LNCAP (cell line): ENCODE data around the gene TRPM8.
A peak's percentile ranks its signal among the peaks of the same experiment; 100 is the strongest.

Experiments used
- TF ChIP-seq, protein P1 (sequence below): fragments of 450-650 bp; IDR thresholded peaks from 2 replicates; pipeline ENCODE4 v1.5.1; 2017; ENCODE audit warnings: mild to moderate bottlenecking

Gene TRPM8

DNA sequence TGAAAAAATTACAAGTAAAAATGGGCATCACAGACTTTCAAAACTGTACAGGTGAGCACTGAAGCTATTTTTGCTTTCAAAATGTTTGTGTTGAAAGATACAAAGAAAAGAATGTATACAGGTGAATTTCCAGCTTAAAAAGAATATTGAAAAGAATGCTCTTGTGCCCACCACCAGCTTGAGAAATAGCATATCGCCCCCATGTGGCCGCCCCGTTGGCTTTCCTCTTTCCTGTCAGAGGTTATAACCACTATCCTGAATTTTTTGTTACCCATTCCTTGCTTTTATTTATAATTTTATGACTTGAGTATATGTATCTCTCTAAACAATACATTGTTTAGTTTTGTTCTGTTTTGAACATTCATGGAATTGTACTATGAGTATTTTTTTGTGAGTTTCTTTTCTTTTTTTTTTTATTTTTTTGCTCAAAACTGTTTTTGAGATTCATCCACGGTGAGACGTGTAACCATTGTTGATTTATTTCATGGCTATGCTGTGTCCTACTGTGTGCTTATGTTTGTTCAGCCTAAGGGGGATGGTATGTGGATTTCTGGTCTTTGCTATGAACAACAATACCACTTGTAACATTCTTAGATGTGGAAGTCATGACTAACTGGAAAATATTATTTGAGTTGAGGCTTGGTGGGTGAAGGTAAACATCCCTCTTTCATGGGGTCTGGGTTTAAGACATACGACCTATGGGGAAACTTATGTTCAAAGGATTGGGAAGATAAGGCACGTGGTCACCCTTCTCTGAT is 11.6 kb downstream of the TRPM8 start:
- TF ChIP-seq, protein P1, sequence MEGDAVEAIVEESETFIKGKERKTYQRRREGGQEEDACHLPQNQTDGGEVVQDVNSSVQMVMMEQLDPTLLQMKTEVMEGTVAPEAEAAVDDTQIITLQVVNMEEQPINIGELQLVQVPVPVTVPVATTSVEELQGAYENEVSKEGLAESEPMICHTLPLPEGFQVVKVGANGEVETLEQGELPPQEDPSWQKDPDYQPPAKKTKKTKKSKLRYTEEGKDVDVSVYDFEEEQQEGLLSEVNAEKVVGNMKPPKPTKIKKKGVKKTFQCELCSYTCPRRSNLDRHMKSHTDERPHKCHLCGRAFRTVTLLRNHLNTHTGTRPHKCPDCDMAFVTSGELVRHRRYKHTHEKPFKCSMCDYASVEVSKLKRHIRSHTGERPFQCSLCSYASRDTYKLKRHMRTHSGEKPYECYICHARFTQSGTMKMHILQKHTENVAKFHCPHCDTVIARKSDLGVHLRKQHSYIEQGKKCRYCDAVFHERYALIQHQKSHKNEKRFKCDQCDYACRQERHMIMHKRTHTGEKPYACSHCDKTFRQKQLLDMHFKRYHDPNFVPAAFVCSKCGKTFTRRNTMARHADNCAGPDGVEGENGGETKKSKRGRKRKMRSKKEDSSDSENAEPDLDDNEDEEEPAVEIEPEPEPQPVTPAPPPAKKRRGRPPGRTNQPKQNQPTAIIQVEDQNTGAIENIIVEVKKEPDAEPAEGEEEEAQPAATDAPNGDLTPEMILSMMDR, result peak; percentile 72

DNA sequence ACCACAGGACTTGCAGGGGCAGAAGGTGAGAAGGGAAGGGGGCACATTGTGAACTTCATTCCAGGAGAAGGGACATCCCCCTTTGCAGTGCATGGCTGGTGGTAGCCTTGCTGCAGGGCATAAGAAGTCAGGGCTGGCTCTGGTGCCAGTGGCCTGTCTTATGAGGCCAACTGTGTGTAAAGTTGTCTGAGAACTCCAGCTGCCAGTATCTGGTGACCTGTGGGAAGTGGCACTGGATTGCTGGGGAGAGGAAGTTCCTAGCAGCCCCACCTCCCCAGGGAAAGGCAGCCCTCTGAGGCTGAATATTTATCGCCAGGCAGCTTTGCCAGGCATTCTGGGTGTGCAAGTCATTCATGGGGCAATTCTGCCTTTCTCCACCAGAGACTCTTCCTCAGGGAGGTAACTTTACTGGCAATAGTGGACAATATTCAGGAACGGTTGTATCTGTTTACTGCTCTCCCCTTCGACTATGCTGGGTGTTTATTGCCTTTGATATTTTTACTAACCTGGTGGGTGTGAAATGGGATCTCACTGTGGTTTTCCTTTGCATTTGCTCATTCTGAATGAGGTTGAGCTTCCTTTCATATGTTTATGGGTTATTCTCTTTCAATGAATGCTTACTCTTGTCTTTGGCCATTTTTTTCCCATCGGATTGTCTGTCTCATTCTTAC is 12.3 kb downstream of the TRPM8 start:
- TF ChIP-seq, protein P1, result no peak

DNA sequence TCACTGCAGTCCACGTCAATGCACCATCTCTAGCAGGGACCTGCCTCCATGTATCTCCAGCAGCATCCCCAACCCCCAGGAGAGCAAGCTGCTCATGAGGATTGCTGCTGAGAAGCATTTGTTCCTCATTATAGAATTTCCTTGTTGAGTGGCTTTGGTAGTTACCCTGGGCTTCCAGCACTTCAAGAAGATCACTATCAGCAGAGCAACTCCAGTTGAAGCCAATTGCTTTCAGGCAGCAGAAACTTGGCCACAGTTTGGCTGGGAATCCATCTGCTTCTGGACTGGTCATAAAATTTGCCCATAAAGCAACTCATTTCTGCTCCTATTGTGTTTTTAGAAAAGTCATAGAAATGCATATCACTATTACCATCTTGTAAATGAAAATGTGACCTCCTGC is 17.4 kb downstream of the TRPM8 start:
- TF ChIP-seq, protein P1, result no peak

DNA sequence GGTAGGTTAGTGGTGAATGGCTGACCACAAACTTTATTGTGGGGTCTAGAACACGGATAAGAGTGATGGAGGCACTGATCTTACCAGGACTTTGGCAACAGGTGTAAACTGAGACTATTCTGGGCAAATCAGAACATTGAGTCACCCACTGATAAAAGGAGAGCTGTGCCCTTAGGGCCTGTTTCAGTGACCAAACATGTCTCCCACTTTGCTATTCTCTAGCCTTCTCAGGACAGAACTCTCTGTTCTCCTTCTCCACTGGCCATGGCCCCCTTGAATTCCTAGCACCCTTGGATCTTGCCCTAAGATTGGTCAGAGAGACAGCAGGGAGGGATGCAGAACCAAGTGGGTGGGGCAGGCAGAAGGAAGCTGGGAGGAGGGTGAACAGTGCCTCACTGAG is 18.3 kb downstream of the TRPM8 start:
- TF ChIP-seq, protein P1, result no peak

DNA sequence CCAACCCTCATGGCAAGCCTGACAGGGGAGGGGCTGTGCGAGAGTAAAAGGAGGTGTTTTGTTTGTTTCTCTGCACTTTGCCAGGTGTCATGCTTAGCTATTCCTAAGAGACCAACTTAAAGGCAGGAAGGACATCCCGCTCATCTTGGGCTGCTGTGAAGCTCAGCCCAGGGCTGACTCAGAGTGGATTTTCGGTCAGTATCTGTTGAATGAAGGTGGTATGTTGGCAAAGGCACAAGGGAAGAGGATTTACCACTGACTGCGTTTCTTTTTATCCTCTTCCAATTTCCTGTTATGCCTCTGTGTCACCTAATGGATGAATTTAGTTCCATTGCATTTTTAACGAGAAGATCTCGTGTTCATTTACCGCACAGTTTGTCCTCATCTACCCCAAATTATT is 18.9 kb downstream of the TRPM8 start:
- TF ChIP-seq, protein P1, result no peak

DNA sequence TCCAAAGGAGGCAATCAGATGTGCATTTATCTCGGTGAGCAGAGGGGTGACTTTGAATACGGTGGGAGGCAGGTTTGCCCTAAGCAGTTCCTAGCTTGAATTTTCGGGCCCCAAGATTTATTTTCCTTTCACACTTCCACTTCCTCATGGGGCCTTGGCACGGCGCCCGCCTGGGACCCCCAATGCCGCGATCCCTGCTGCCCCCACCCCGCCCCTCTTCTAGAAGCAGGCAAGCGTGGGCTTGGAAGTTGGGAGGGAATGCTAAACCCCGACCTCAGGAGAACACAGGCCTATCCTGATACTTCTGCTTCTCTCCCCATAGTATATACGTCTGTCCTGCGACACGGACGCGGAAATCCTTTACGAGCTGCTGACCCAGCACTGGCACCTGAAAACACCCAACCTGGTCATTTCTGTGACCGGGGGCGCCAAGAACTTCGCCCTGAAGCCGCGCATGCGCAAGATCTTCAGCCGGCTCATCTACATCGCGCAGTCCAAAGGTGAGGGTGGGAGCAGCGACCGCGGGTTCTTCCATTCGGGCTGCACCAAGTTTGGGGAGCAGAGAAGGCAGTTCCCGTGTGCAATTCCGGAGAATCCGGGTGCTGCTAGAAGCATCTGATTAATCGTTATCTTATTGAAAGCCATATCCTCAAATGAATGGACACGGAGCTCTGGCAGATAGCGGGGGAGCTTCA is 21.6 kb downstream of the TRPM8 start:
- TF ChIP-seq, protein P1, result no peak

DNA sequence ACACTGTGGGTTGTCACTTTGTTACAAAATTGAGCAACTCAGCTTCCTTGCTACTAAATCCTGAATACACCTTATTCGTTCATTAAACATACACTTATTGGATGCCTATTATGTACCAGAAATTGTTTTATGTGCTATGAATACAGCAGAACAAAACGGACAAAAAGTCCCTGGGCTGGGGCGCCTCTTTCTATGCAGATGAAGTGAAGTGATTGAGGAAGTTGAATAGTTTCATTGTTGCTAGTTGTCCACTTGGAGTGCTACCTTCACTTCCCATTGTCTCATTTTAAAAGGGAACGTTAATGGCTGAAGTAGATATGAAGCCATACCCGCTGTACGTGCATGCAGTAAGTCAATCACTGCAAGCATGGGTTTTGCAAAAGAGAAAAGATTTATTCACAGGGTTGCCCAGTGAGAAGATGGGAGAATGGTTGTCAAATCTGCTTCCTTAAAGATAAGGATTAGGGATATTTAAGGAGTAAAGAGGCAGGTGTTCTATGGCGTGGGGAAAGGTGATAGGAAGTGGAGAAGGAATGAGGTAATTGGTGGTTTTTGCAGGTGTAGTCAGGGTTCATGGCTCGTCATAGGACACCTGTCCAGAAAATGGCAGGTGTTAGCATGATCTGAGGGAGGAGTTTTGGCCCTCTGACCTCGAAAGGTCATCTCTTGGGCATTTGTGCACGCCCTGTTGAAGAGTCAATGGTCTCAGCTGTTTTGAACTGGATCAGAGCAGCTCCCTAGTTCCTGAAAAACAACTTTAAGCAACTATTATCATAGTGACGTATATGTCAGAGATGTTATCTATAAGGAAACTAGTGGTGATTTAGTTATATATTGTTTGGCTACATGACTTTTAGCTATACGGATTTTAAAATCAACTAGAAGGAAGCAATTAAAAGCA is 23.5 kb downstream of the TRPM8 start:
- TF ChIP-seq, protein P1, result no peak
